Measurements from ENCODE around the gene KCND3.

The KCND3 gene

DNA sequence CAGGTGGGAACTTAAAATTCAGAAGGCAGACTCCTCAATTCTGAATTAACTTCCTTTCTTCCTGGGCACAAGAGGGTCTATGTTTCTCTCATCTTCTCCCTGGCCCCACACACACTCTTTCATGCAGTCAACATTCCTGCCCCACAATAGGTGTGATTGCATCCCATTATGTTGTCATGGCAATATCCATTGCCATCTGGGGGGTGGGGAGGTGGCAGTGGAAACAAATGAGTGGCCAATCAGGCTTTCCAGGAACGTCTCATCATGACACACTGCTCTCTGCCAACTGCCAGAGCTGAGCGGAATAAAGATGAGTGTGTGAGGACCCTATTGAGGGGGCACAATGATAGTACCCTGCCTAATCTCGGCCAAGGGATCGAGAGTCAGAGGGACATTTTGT is 80.4 kb downstream of the KCND3 start:
- no peak for FAIRE-seq

- FAIRE-seq, result no peak
Observed at GRCh38 chr1:111908011-111908621, 81.4 kb downstream of the KCND3 start.

- FAIRE-seq, result no peak
Observed at GRCh38 chr1:111907321-111907720, 82.1 kb downstream of the KCND3 start.

- FAIRE-seq, result no peak
Observed at GRCh38 chr1:111906816-111907215, 82.7 kb downstream of the KCND3 start.

DNA sequence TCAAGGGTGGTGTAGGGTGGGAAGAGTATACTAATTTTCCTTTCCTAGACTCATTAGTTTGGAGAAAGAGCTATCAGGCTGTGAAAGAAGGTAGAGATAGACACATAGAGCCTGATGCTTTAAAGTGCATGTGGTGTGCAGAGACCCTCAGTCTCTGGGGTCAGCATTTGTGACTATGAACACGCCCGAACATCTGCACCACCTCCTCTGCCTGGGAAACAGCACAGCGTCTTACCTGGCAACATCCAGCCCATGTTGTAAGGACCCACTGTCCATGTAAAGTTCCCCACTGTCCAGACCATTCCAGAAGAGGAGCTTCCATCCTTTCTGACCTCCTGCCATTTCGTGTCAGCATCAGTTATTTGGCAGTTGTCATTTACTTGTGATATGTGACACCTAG is 83.4 kb downstream of the KCND3 start:
- no peak for FAIRE-seq

DNA sequence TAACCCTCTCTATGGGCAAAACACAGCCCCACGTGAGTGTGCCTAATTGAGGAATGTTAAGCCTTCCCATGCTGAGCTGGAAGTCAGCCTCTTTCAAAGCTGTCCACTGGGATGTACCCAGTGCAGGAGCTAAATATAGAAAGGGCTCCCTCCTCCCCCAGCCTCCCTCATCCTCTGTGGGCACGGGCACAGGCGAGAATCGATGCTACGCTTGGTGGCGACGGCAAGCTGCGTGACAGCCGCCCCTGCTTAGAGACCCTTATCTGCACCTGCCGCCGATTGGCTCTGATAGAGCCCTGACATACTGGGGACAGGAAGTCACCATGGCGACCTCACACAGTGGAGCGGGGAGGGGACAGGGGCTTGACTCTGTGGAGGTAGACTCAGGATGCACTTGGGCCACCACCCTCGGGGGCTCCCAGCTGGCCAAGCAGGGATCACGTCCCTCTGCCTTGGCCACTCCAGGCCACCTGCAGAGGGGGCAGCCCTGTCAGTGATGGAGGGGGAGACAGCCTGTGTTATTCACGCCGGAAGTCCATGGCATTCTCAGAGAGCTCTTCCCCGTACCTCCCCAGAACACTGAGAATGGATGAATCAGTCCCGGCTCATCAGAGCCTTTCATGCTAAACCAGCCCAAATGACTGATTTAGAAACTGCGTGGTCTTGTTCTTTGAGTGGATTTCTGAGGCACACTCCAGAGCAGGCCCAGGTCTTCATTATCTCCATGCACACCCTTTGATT is 84.8 kb downstream of the KCND3 start:
- no peak for FAIRE-seq

GRCh38 chr1:111903871-111904449 is 85.5 kb downstream of the KCND3 start:
- no peak for FAIRE-seq

DNA sequence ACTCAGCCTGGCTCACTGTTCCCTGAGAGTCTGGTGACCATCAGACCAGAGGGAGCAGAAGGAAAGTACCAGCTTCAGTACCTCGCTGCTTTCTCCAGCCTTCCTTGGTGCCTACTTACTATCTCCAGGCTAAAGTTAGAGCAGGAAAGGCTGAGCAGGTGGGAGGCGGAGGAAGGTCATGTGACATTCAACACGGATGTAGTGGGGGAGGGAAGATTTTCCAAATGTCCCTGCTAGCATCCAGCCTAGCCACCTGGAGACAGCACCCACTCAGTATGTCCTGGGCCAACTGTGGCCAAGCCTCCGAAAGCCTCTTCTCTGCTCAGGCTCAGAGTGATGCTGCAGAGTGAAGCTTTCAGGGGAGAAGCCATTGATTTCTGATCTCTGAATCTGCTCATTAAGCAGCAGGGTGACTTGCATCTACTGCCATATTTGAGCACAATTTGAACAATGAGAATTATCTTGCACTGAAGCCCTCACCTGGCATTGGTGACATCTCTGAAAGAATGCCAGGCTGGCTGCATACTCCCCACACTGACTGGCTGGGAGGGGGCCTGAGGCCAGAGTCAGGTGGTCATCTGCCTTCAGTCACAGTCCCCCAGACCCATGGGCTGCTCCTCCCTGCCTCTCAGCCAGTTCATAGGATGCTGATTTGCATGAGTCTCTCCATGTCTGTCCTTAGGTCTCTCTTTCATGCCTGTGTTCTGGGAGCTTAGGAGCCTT is 86.2 kb downstream of the KCND3 start:
- no peak for FAIRE-seq

DNA sequence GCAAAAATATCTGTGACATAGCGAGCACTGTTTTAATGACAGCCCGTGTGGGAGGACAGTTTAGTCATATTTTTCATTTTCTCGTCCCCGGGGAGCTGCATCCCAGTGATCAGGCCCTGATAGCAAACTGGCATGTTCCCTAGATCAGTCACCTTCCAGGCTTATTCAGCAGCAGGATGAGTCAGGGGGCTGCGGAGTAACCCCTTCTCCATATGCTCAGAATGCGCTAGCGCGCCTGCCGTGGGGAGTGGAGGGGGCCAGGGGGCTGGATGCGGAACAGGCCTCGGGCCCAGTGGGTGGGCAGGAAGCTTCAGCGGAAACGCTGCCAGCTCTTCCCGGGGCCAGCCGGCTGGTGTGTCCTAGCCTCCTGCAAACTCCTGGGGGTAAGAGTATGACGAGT is 94.0 kb downstream of the KCND3 start:
- FAIRE-seq, result no peak

DNA sequence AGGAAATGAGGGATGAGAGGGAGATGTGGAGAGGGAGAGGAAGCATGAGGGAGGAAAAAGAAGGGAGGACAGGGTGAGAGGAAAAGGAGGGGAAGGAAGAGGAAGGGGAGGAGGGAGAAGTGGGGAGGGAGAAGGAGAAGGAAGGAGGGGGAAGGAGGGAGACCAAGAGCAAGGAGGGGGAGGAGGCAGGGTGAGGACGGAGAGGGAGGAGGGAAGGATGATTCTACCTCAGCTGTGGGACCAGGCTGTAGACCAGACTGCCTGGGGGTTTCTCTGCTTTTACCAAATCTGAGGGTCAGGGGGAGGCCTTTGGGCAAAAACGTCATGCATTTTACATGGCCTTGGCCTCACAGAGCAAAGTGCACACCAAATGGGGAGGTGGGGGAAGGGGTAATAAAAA is 94.5 kb downstream of the KCND3 start:
- no peak for FAIRE-seq

DNA sequence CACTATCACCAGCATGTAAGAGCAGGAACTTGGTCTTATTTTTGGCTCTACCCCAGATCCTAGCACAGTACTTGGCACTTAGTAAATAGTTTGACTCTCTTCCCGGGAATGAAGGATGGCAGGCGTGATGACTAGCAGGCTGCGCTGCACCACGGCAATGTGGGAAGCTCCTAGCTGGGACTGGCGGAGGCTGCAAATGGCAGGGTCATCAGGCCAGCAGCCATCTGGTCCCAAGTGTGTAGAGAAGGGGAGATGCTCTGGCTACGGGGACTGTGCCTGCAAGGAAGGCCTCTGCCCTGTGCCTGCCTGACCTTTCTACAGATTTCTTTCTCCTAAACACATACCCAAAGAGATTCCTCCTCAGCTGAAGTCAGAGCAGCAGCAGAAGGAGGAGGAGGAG is 95.0 kb downstream of the KCND3 start:
- no peak for FAIRE-seq

DNA sequence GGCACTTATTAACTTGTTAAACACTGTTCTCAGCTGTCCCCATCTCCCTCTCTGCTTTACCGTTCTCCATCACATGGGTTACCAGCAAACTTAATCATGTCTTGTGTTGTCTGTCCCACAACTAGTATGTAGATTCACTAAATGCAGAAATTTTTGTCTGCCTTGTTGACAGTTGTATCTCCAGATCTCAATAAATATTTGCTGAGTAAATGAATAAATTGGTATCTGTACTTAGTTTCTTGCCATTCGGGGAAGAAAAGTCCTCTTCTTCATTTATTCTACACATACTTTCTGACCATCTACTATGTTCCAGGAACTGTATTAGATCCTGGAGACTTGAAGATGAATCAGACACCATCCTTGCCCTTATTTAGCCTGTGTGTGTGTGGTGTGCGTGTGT is 97.9 kb downstream of the KCND3 start:
- no peak for FAIRE-seq

DNA sequence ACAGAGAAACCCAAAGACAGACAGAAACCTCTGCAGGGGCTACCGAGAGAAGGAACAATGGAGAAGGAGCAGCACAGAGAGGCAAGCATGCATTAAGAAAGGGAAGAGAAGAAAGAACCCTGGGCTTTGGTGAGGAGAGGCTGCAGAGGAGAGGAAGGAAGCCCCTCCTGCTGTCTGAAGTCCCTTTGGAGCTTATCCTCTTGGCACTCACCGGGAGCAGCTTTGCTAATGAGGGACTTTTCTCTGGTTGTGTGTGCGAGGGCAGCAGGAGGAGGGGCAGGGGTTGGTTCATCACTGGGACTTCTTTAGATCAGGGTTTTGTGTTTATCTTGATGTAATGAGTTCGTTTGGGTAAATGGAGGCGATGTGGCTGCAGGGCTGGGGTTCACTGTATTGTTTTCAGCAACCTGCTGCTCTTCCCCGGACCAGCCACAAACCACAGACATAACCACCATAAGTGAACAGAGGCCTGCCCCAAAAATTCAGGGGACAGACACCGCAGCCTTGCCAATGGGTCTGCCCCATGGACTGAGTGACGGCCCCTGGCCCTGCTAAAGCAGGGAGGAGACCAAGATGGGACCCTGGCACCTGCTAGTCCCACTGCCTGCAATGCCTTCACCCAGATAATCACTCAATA is 100.6 kb downstream of the KCND3 start:
- no peak for FAIRE-seq

DNA sequence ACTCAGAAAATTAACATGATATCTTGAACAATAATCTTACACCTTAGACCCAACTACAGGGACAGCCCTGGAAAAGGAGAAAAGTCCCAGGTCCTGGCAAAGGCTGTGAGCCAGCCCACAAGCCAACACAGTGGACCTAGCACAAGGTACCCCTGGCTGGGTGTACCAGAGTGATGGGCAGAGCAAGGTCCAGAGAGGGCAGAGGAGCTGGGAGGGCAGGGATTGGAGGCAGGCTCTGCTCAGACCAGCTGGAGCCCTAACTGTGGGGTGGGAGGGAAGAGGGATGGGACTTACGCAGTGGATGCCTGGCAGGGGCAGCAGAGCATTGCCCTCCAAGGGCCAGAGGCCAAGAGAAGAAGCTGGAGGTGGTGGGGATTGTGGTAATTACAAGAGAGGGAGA is 101.6 kb downstream of the KCND3 start:
- FAIRE-seq, result no peak

- no peak for FAIRE-seq
Observed at GRCh38 chr1:111887385-111887784, 102.1 kb downstream of the KCND3 start.

DNA sequence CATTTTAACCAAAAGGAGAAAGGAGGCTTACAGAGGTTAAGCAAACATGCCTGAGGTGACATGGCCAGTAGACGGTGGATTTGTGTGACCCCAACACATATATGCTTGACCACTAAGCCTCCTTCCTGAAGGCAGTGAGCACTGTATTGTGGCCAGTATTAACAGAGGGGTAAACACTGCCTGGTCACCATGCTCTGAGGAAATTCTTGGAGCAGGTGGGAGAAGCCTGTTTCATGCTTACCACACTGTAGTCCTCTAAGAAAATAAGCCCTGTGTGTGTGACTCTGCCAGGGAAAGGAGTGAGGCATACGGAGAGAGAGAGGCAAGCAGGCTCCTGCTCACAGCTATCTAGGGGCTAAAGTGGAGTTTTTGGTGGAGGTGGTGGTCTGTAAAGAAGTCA is 102.7 kb downstream of the KCND3 start:
- no peak for FAIRE-seq

DNA sequence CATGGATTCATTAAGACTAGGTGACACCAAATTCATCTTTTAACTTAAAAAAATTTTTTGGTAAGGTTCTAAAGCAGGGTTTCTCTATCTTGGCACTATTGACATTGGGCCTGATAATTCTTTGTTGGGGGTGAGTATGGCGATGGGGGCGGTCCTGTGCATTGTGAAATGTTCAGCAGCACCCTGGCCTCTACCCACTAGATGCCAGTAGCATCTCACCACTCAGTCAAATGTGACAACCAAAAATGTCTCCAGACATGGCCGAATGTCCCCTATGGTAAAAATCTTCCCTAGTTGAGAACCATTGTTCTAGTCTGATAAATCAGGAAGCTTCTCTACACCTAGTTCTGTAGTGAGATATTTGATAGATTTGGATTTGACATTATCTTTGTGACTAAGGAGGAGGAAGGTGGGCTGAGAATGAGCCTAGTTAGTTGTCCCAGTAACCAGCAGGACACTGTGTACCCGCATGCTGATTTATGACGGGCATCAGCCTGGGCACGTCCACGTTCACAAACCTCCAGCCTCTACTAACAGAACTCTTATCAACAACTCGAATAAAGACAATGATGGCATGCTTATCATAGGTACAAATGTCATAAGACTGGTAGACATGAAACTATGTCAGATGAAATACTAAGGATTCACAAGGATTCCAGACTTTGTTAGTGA is 104.6 kb downstream of the KCND3 start:
- no peak for FAIRE-seq

GRCh38 chr1:111882986-111883560 is 106.4 kb downstream of the KCND3 start:
- FAIRE-seq, result no peak

- no peak for FAIRE-seq
Observed at GRCh38 chr1:111882559-111882958, 106.9 kb downstream of the KCND3 start.

- FAIRE-seq, result no peak
Observed at GRCh38 chr1:111880881-111881837, 108.3 kb downstream of the KCND3 start.

GRCh38 chr1:111879081-111879480 is 110.4 kb downstream of the KCND3 start:
- FAIRE-seq, result no peak

Data from islet of Langerhans (tissue), 1 donor.